ENCODE measurements around the gene PRKAG2. TPM values are rescaled to one million over a fixed set of nuclear protein-coding genes. Genes with fewer than 3 reads are reported as not detected.
"Not testable (repeated sequence)": the region's sequence is repeated elsewhere in the genome, so short reads cannot be mapped to it uniquely, and the experiment has no call there.

Gene PRKAG2
- total and polyA plus RNA-seq, 2 of the 8 experiments (the other 6 are each of a cell fraction or from before 2014, with no cell fraction given): 7.5 to 18.1 TPM

GRCh38 chr7:151573046-151573445 lies 303.9 kb downstream of the PRKAG2 start:
- DNase-seq (ENCODE audit: low read depth in 1 of 2, low spot score in 2 of 2); H2BK20ac ChIP-seq (ENCODE audit: low read length); H3K18ac ChIP-seq (ENCODE audit: extremely low read depth, low read length); H3K27ac ChIP-seq (ENCODE audit: low read depth, low read length); H4K8ac ChIP-seq (ENCODE audit: extremely low read depth, insufficient read depth, low read length); H3K4me3 ChIP-seq (ENCODE audit: extremely low read depth in 1 of 4, insufficient read depth in 2 of 4, low read depth in 3 of 4, low read length in 4 of 4); H4K91ac ChIP-seq (replicated peaks; ENCODE audit: insufficient read length, low read length); H3K23me2 ChIP-seq (ENCODE audit: low read depth, low read length); H3K4me1 ChIP-seq (replicated peaks in 1 of 4; ENCODE audit: control insufficient read depth in 3 of 4, insufficient read depth in 4 of 4, low read length in 3 of 4); H3K9me3 ChIP-seq (ENCODE audit: insufficient read depth in 2 of 2, low read depth in 1 of 2, low read length in 1 of 2); H2BK5ac ChIP-seq (ENCODE audit: low read depth, low read length); H3K27me3 ChIP-seq (replicated peaks in 1 of 4; ENCODE audit: control insufficient read depth in 3 of 4, extremely low read depth in 1 of 4, insufficient read depth in 3 of 4, low read length in 3 of 4); H2BK120ac ChIP-seq (replicated peaks; ENCODE audit: low read depth, low read length); POLR2A ChIA-PET (ENCODE audit: partially characterized antibody); H4K5ac ChIP-seq (ENCODE audit: insufficient read length, low read depth, low read length); H2AFZ ChIP-seq (ENCODE audit: low read length); H3K79me1 ChIP-seq (ENCODE audit: low read depth, low read length); H4K20me1 ChIP-seq (replicated peaks in 1 of 2; ENCODE audit: control insufficient read depth in 1 of 2, insufficient read depth in 2 of 2, low read length in 2 of 2); H3K14ac ChIP-seq (ENCODE audit: insufficient read length); H2BK12ac ChIP-seq (ENCODE audit: low read depth, low read length); H2BK15ac ChIP-seq (ENCODE audit: low read length); H3K9ac ChIP-seq (replicated peaks in 1 of 4; ENCODE audit: extremely low read depth in 1 of 4, low read depth in 3 of 4, low read length in 3 of 4); H3K4ac ChIP-seq (replicated peaks; ENCODE audit: insufficient read length, low read depth, low read length); H3K79me2 ChIP-seq (ENCODE audit: control insufficient read depth in 1 of 2, insufficient read depth in 2 of 2, low read length in 2 of 2); FAIRE-seq; H2AK5ac ChIP-seq (ENCODE audit: low read depth, low read length); H3K56ac ChIP-seq (replicated peaks; ENCODE audit: insufficient read length, low read depth, low read length); H3K23ac ChIP-seq (ENCODE audit: insufficient read length); H3K4me2 ChIP-seq (ENCODE audit: insufficient read depth in 1 of 2, low read depth in 2 of 2, low read length in 2 of 2); H3K36me3 ChIP-seq (ENCODE audit: control insufficient read depth in 2 of 4, insufficient read depth in 4 of 4, low read length in 3 of 4): not testable (repeated sequence)
- CTCF ChIA-PET (ENCODE audit: partially characterized antibody): interaction anchor here (1.0 to 2.4 kb wide), 3 partner anchors 20 to 186 kb away, joined by 3 to 20 read pairs (median 3); no protein-coding TSS in a partner anchor
- WGBS, 2 experiments (ENCODE audit: extremely low coverage in 1 of 2, insufficient coverage in 1 of 2, insufficient read length in 1 of 2, insufficient replicate concordance in 2 of 2, low coverage in 1 of 2, low lambda C conversion rate in 2 of 2, missing lambda C conversion rate in 1 of 2): 96% methylated on average over 3 of the region's 3 CpGs; no CpG with 5 or more reads in 1 of the 2 experiments

Measured in H1 (cell line).